Keratinocyte (primary cell): Measurements from ENCODE around the gene TPM3.

Experiments used
- CTCF ChIP-seq, 3 experiments: IDR thresholded peaks in 1 of 3; conservative IDR thresholded peaks in 1 of 3; optimal IDR thresholded peaks in 1 of 3; 2 replicates in 2 of 3; 3 replicates in 1 of 3; pipeline versions ENCODE3 to v1.5.1; 2011; ENCODE audit warnings: low read length in 3 of 3, mild to moderate bottlenecking in 3 of 3, moderate library complexity in 2 of 3, control low read depth in 1 of 3, inconsistent platforms in 1 of 3; ENCODE audit not compliant: insufficient read depth in 2 of 3; ENCODE audit errors: extremely low read depth in 1 of 3
- EZH2 ChIP-seq: IDR thresholded peaks from one replicate; pipeline ENCODE4 v1.6.1; 2012; ENCODE audit warnings: inconsistent platforms, mild to moderate bottlenecking, low read length, moderate library complexity

- no peak for TF ChIP-seq CTCF (optimal IDR thresholded peaks at IDR 0.05 in 1 of 3, IDR thresholded peaks at IDR 0.05 in 1 of 3, conservative IDR thresholded peaks at IDR 0.05 in 1 of 3; ENCODE audit: extremely low read depth in 1 of 3, insufficient read depth in 2 of 3, low read length in 3 of 3)
- no peak for TF ChIP-seq EZH2
These were observed 76.7 kb downstream of the TPM3 start for GRCh38 chr1:154115180-154115579.
